Renal pelvis (tissue), 4 donors: ENCODE data around the gene TMEM178A. TPM values are rescaled to one million over a fixed set of nuclear protein-coding genes. Genes with fewer than 3 reads are reported as not detected.
"Not testable (repeated sequence)": the region's sequence is repeated elsewhere in the genome, so short reads cannot be mapped to it uniquely, and the experiment has no call there.

Source experiments
- DNase-seq: peaks from one replicate; pipeline ENCODE4 v3.0.0-alpha.2; 2013
- polyA plus RNA-seq, 3 donors: library from polyadenylated mRNA; unstranded; fragments of 120-200 nt; gene quantifications; one replicate each; pipeline ENCODE4 v1.2.1, GENCODE V29; 2013; ENCODE audit not compliant: insufficient read length in 3 of 3

TMEM178A gene
- polyA plus RNA-seq, 3 donors = 85.0 to 116 (median 93.3) TPM

GRCh38 chr2:39642051-39642718 lies 23.5 kb upstream of the TMEM178A start:
- no peak for DNase-seq

GRCh38 chr2:39645826-39646225 lies 19.9 kb upstream of the TMEM178A start:
- DNase-seq = no peak

- DNase-seq = no peak
These were observed 19.4 kb upstream of the TMEM178A start for GRCh38 chr2:39646267-39646666.

- DNase-seq = no peak
These were observed 18.5 kb upstream of the TMEM178A start for GRCh38 chr2:39647104-39647765.

GRCh38 chr2:39648580-39648979 lies 17.1 kb upstream of the TMEM178A start:
- no peak for DNase-seq

- no peak for DNase-seq
These were observed 16.2 kb upstream of the TMEM178A start for GRCh38 chr2:39649511-39649910.

- DNase-seq = no peak
These were observed 15.2 kb upstream of the TMEM178A start for GRCh38 chr2:39650468-39650867.

- DNase-seq = not testable (repeated sequence)
These were observed 9.5 kb upstream of the TMEM178A start for GRCh38 chr2:39656215-39656614.

GRCh38 chr2:39657287-39657937 lies 8.3 kb upstream of the TMEM178A start:
- DNase-seq = no peak

GRCh38 chr2:39658371-39658770 lies 7.3 kb upstream of the TMEM178A start:
- no peak for DNase-seq

- DNase-seq = no peak
These were observed 5.7 kb upstream of the TMEM178A start for GRCh38 chr2:39659765-39660611.

- no peak for DNase-seq
These were observed 5.0 kb upstream of the TMEM178A start for GRCh38 chr2:39660612-39661236.

GRCh38 chr2:39661826-39662225 lies 3.9 kb upstream of the TMEM178A start:
- no peak for DNase-seq

- no peak for DNase-seq
These were observed 2.4 kb upstream of the TMEM178A start for GRCh38 chr2:39663187-39663930.

- DNase-seq = no peak
These were observed 1.4 kb upstream of the TMEM178A start for GRCh38 chr2:39664232-39664887.

- DNase-seq = no peak
These were observed 677 bp upstream of the TMEM178A start for GRCh38 chr2:39664888-39665591.

- no peak for DNase-seq
These were observed 879 bp downstream of the TMEM178A start for GRCh38 chr2:39666491-39667101.

- no peak for DNase-seq
These were observed 1.6 kb downstream of the TMEM178A start for GRCh38 chr2:39667104-39667885.

- no peak for DNase-seq
These were observed 2.2 kb downstream of the TMEM178A start for GRCh38 chr2:39667886-39668276.
